IPS-18c (cell line): ENCODE data around the gene DAB2.
"Not testable (repeated sequence)": the region's sequence is repeated elsewhere in the genome, so short reads cannot be mapped to it uniquely, and the experiment has no call there.

ENCODE experiments used
- H3K4me3 ChIP-seq: 2 replicates; pipeline ENCODE4 v1.7.0; 2013; ENCODE audit warnings: low read depth, mild to moderate bottlenecking, low read length, moderate library complexity; ENCODE audit not compliant: insufficient read depth
- H3K9me3 ChIP-seq: one replicate; pipeline ENCODE4 v1.6.1; 2013; ENCODE audit warnings: mild to moderate bottlenecking, low read length, moderate library complexity; ENCODE audit not compliant: control insufficient read depth, insufficient read depth

The DAB2 gene

GRCh38 chr5:39340506-39340905 lies 84.3 kb downstream of the DAB2 start:
- Histone ChIP-seq H3K4me3 (no peak overlapping the region), H3K9me3 (peaks cover 8% of the 10 kb centered on the region)

- Histone ChIP-seq H3K9me3 (peaks cover 2% of the 10 kb centered on the region), H3K4me3 (no peak overlapping the region)
These were observed 87.4 kb downstream of the DAB2 start for GRCh38 chr5:39337252-39337915.

GRCh38 chr5:39334296-39334695 lies 90.5 kb downstream of the DAB2 start:
- not testable (repeated sequence) for H3K4me3 ChIP-seq, H3K9me3 ChIP-seq

- H3K4me3 ChIP-seq: no peak overlapping the region
- H3K9me3 ChIP-seq: no peaks in the 10 kb centered on the region
These were observed 91.7 kb downstream of the DAB2 start for GRCh38 chr5:39333104-39333503.

GRCh38 chr5:39331861-39332381 lies 92.9 kb downstream of the DAB2 start:
- Histone ChIP-seq H3K4me3 (no peak overlapping the region), H3K9me3 (no peaks in the 10 kb centered on the region)

GRCh38 chr5:39328731-39329130 lies 96.0 kb downstream of the DAB2 start:
- H3K9me3 ChIP-seq: no peaks in the 10 kb centered on the region
- no peak overlapping the region for H3K4me3 ChIP-seq

GRCh38 chr5:39323542-39323941 lies 101.2 kb downstream of the DAB2 start:
- H3K9me3 ChIP-seq: no peaks in the 10 kb centered on the region
- H3K4me3 ChIP-seq: no peak overlapping the region
